Right lobe of liver (tissue), 4 donors: ENCODE measurements around the gene JUNB.

Source experiments
- POLR2A ChIP-seq: fragments of 450-650 bp; IDR thresholded peaks from one replicate; pipeline ENCODE4 v1.6.1; 2017; ENCODE audit warnings: antibody characterized with exemption, mild to moderate bottlenecking
- TF ChIP-seq, protein P1 (sequence below), 4 donors: fragments of 200-600 bp in 3 of 4; fragments of 450-650 bp in 1 of 4; IDR thresholded peaks; one replicate each; pipeline versions ENCODE4 v1.5.1 to v1.8.0; 2016 to 2022; ENCODE audit warnings: antibody characterized with exemption in 4 of 4, mild to moderate bottlenecking in 2 of 4
- donor health status: DM: no; HTN: no; CAD: no.
- donor health status: DM: no; HTN: no; CAD: no.
- donor health status: DM: no; HTN: yes; CAD: no.

DNA sequence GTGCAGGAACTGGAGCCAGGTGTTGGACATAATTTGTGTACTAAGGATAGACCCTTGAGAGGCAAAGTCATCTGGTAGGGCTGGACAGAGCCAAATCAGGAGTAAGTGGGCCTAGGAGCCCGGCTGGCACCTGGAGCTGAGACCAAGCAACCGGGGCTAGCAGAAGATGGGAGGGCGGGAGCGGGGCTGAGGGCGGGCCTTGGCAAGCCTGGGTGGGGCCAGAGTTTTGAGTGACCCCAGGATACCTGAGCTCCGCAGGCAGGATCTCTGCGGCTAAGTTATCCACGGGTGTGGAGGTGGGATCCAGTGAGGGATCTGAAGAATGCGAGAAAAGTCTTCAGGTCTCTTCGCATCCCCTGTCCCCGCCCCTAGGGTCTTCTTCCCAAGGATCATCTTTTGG, 24.1 kb upstream of the JUNB start:
- TF ChIP-seq POLR2A, result no peak
- TF ChIP-seq, protein P1, sequence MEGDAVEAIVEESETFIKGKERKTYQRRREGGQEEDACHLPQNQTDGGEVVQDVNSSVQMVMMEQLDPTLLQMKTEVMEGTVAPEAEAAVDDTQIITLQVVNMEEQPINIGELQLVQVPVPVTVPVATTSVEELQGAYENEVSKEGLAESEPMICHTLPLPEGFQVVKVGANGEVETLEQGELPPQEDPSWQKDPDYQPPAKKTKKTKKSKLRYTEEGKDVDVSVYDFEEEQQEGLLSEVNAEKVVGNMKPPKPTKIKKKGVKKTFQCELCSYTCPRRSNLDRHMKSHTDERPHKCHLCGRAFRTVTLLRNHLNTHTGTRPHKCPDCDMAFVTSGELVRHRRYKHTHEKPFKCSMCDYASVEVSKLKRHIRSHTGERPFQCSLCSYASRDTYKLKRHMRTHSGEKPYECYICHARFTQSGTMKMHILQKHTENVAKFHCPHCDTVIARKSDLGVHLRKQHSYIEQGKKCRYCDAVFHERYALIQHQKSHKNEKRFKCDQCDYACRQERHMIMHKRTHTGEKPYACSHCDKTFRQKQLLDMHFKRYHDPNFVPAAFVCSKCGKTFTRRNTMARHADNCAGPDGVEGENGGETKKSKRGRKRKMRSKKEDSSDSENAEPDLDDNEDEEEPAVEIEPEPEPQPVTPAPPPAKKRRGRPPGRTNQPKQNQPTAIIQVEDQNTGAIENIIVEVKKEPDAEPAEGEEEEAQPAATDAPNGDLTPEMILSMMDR (IDR thresholded peaks at IDR 0.05), result no peak
